ENCODE results near the gene OR10A2. TPM values are rescaled to one million over a fixed set of nuclear protein-coding genes. Genes with fewer than 3 reads are reported as not detected.

The OR10A2 gene
- polyA plus RNA-seq, 3 donors = not detected

DNA sequence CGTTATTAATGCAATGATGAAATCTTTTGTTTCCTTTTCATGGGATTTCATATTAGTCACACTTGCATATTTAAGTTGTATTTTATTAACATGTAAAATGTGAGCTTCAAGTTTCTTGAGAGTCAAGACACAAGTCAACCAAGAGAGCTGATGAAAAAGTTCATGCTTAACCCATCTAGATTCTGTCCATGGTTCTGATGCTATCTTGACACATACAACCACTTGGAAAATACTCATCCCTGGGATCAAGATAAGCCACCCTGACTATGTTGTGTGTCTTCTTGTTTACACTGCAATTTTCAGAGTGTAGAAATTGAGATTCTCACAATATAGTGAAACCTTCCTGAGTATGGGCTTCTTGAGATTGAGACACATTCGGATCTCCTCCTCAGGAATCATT is 12.9 kb downstream of the OR10A2 start:
- no peak for DNase-seq
- Histone ChIP-seq H3K9me3 (replicated peaks in 1 of 2; ENCODE audit: control insufficient read depth in 1 of 2, insufficient read depth in 1 of 2, low read length in 2 of 2) (peaks cover 0 to 4% of the 10 kb centered on the region in 2 donors), H4K20me1 (ENCODE audit: insufficient read depth, low read length) (no peaks in the 10 kb centered on the region), H3K27ac (ENCODE audit: low read depth in 1 of 2, low read length in 2 of 2) (no peak overlapping the region), H3K79me2 (ENCODE audit: insufficient read depth, low read length) (no peaks in the 10 kb centered on the region), H2AFZ (ENCODE audit: insufficient read depth, low read depth, low read length, poor library complexity, severe bottlenecking) (no peak overlapping the region), H3K4me3 (replicated peaks in 1 of 3; ENCODE audit: low read depth in 2 of 3, low read length in 3 of 3) (no peak overlapping the region), H3K27me3 (ENCODE audit: control insufficient read depth in 2 of 2, insufficient read depth in 2 of 2, low read length in 2 of 2) (no peaks in the 10 kb centered on the region), H3K4me1 (ENCODE audit: control insufficient read depth in 1 of 2, insufficient read depth in 2 of 2, low read length in 2 of 2) (no peaks in the 10 kb centered on the region), H3K36me3 (replicated peaks in 1 of 2; ENCODE audit: control insufficient read depth in 1 of 2, insufficient read depth in 2 of 2, low read length in 2 of 2) (no peaks in the 10 kb centered on the region), H3K4me2 (replicated peaks; ENCODE audit: extremely low read depth, low read length, poor library complexity, severe bottlenecking) (no peak overlapping the region), H3K9ac (ENCODE audit: insufficient read depth, low read length, poor library complexity, severe bottlenecking) (no peak overlapping the region)
- Mint-ChIP-seq H3K27me3 (ENCODE audit: low read depth in 3 of 3) (peaks cover 0 to 3% (median 0%) of the 10 kb centered on the region in 3 donors), H3K27ac (no peak overlapping the region), H3K4me1 (no peaks in the 10 kb centered on the region), H3K9me3 (peaks cover 0 to 8% (median 6%) of the 10 kb centered on the region in 7 donors), H3K4me3 (no peak overlapping the region), H3K36me3 (no peaks in the 10 kb centered on the region)
- TF ChIP-seq, protein P1, sequence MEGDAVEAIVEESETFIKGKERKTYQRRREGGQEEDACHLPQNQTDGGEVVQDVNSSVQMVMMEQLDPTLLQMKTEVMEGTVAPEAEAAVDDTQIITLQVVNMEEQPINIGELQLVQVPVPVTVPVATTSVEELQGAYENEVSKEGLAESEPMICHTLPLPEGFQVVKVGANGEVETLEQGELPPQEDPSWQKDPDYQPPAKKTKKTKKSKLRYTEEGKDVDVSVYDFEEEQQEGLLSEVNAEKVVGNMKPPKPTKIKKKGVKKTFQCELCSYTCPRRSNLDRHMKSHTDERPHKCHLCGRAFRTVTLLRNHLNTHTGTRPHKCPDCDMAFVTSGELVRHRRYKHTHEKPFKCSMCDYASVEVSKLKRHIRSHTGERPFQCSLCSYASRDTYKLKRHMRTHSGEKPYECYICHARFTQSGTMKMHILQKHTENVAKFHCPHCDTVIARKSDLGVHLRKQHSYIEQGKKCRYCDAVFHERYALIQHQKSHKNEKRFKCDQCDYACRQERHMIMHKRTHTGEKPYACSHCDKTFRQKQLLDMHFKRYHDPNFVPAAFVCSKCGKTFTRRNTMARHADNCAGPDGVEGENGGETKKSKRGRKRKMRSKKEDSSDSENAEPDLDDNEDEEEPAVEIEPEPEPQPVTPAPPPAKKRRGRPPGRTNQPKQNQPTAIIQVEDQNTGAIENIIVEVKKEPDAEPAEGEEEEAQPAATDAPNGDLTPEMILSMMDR (IDR thresholded peaks at IDR 0.05) = no peak
- WGBS (ENCODE audit: insufficient coverage) = 86% methylated on average over 1 of the region's 2 CpGs
- intact Hi-C loops (cut with micrococcal nuclease) = no loop called here

DNA sequence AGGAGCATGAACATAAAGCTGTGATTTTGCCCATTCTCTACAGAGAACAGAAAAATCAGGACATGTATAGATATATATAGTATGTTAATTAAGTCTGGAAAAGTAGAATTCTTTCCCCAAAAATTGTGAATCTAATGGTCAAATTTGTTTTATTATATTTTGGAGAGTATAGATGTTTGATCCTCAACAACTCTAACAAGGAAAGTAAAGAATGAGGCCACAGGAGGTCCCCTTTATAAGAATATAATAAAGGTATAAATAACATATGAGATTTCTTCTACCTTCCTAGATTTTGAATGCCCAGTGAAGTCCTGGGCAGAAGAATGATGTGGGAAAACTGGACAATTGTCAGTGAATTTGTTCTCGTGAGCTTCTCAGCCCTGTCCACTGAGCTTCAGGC is 13.5 kb downstream of the OR10A2 start, which contains the start of gene OR10A4:
OR10A4 (plus strand) TSS at position 301 of the 400 bp plus-strand sequence; CDS start at position 324, 23 bp downstream.
- TF ChIP-seq, protein P1 (IDR thresholded peaks at IDR 0.05) = no peak
- Mint-ChIP-seq H3K27me3 (ENCODE audit: low read depth in 3 of 3) (peaks cover 0 to 3% (median 0%) of the 10 kb centered on the region in 3 donors), H3K27ac (no peak within 1 kb of the TSS), H3K4me1 (no peaks in the 10 kb centered on the region), H3K9me3 (peaks cover 0 to 8% (median 6%) of the 10 kb centered on the region in 7 donors), H3K4me3 (no peak within 1 kb of the TSS), H3K36me3 (no peaks in the 10 kb centered on the region)
- Histone ChIP-seq H3K9me3 (replicated peaks in 1 of 2; ENCODE audit: control insufficient read depth in 1 of 2, insufficient read depth in 1 of 2, low read length in 2 of 2) (peaks cover 0 to 4% of the 10 kb centered on the region in 2 donors), H3K4me3 (replicated peaks in 1 of 3; ENCODE audit: low read depth in 2 of 3, low read length in 3 of 3) (no peak within 1 kb of the TSS), H4K20me1 (ENCODE audit: insufficient read depth, low read length) (no peaks in the 10 kb centered on the region), H3K4me2 (replicated peaks; ENCODE audit: extremely low read depth, low read length, poor library complexity, severe bottlenecking) (no peak within 1 kb of the TSS), H3K9ac (ENCODE audit: insufficient read depth, low read length, poor library complexity, severe bottlenecking) (no peak within 1 kb of the TSS), H3K27ac (ENCODE audit: low read depth in 1 of 2, low read length in 2 of 2) (no peak within 1 kb of the TSS), H2AFZ (ENCODE audit: insufficient read depth, low read depth, low read length, poor library complexity, severe bottlenecking) (no peak within 1 kb of the TSS), H3K27me3 (ENCODE audit: control insufficient read depth in 2 of 2, insufficient read depth in 2 of 2, low read length in 2 of 2) (no peaks in the 10 kb centered on the region), H3K36me3 (replicated peaks in 1 of 2; ENCODE audit: control insufficient read depth in 1 of 2, insufficient read depth in 2 of 2, low read length in 2 of 2) (no peaks in the 10 kb centered on the region), H3K4me1 (ENCODE audit: control insufficient read depth in 1 of 2, insufficient read depth in 2 of 2, low read length in 2 of 2) (no peaks in the 10 kb centered on the region), H3K79me2 (ENCODE audit: insufficient read depth, low read length) (no peaks in the 10 kb centered on the region)
- intact Hi-C loops (cut with micrococcal nuclease) = no loop called here
- 100% methylated on average over 1 of the region's 1 CpG for WGBS (ENCODE audit: insufficient coverage)
- DNase-seq = no peak
